H1 (cell line): ENCODE measurements around the gene PPP2R2C. TPM values are rescaled to one million over a fixed set of nuclear protein-coding genes. Genes with fewer than 3 reads are reported as not detected.

Experiments used
- CTCF ChIA-PET: fragments of 300-600 bp; sonication (Branson Sonifier 250); formaldehyde crosslinking; loops from one replicate; lab custom pipeline; 2021; ENCODE audit not compliant: partially characterized antibody; lab: Charles Lee
- POLR2A ChIA-PET: fragments of 300-600 bp; sonication (Branson Sonifier 250); formaldehyde crosslinking; loops from one replicate; lab custom pipeline; 2021; ENCODE audit warnings: inconsistent platforms; ENCODE audit not compliant: partially characterized antibody; lab: Charles Lee
- DNase-seq, 2 experiments: peaks; one replicate each; pipeline versions ENCODE4 v3.0.0 to v3.0.0-alpha.2; 2010 to 2022; ENCODE audit warnings: low spot score in 2 of 2, low read depth in 1 of 2, mixed read lengths in 1 of 2
- FAIRE-seq: peaks from 2 replicates; lab custom pipeline; 2011; peaks lifted over from hg19 to GRCh38; lab: Jason Lieb, UNC
- H2AFZ ChIP-seq: 2 replicates; pipeline ENCODE4 v1.8.1; 2012; ENCODE audit warnings: low read length, inconsistent platforms
- H2AK5ac ChIP-seq: 2 replicates; pipeline ENCODE4 v1.6.1; 2013; ENCODE audit warnings: low read depth, low read length
- H2BK120ac ChIP-seq: replicated peaks from 2 replicates; pipeline ENCODE3; 2013; ENCODE audit warnings: low read depth, low read length, inconsistent platforms
- H2BK12ac ChIP-seq: 2 replicates; pipeline ENCODE4 v1.6.1; 2013; ENCODE audit warnings: low read depth, low read length
- H2BK15ac ChIP-seq: 2 replicates; pipeline ENCODE4 v1.6.1; 2013; ENCODE audit warnings: low read length
- H2BK20ac ChIP-seq: 2 replicates; pipeline ENCODE4 v1.6.1; 2013; ENCODE audit warnings: low read length
- H2BK5ac ChIP-seq: 2 replicates; pipeline ENCODE4 v1.6.1; 2013; ENCODE audit warnings: low read depth, low read length
- H3K14ac ChIP-seq: 2 replicates; pipeline ENCODE4 v1.6.1; 2013; ENCODE audit warnings: inconsistent platforms; ENCODE audit not compliant: insufficient read length
- H3K18ac ChIP-seq: 2 replicates; pipeline ENCODE4 v1.6.1; 2013; ENCODE audit warnings: low read length; ENCODE audit errors: extremely low read depth
- H3K23ac ChIP-seq: 2 replicates; pipeline ENCODE4 v1.6.1; 2013; ENCODE audit warnings: inconsistent platforms; ENCODE audit not compliant: insufficient read length
- H3K23me2 ChIP-seq: 2 replicates; pipeline ENCODE4 v1.6.1; 2013; ENCODE audit warnings: low read depth, low read length
- H3K27ac ChIP-seq: 2 replicates; pipeline ENCODE4 v1.6.1; 2011; ENCODE audit warnings: low read depth, low read length, inconsistent platforms
- H3K27me3 ChIP-seq, 4 experiments: replicated peaks in 1 of 4; 1 replicate in 1 of 4; 2 replicates in 3 of 4; pipeline versions ENCODE4 v1.6.1 to v1.8.1; 2011 to 2013; ENCODE audit warnings: low read length in 3 of 4, mild to moderate bottlenecking in 3 of 4, inconsistent platforms in 2 of 4, mixed read lengths in 2 of 4, moderate library complexity in 1 of 4; ENCODE audit not compliant: control insufficient read depth in 3 of 4, insufficient read depth in 3 of 4; ENCODE audit errors: extremely low read depth in 1 of 4
- H3K36me3 ChIP-seq, 4 experiments: 2 replicates each; pipeline versions ENCODE4 v1.6.1 to v1.8.1; 2011 to 2013; ENCODE audit warnings: mild to moderate bottlenecking in 4 of 4, low read length in 3 of 4, moderate library complexity in 2 of 4, control low read depth in 1 of 4, inconsistent platforms in 1 of 4; ENCODE audit not compliant: insufficient read depth in 4 of 4, control insufficient read depth in 2 of 4
- H3K4ac ChIP-seq: replicated peaks from 2 replicates; pipeline ENCODE3; 2013; ENCODE audit warnings: low read length, low read depth, mixed read lengths, inconsistent platforms; ENCODE audit not compliant: insufficient read length
- H3K4me1 ChIP-seq, 4 experiments: replicated peaks in 1 of 4; 1 replicate in 1 of 4; 2 replicates in 3 of 4; pipeline versions ENCODE4 v1.6.1 to v1.8.1; 2011 to 2013; ENCODE audit warnings: low read length in 3 of 4, inconsistent platforms in 2 of 4, mixed read lengths in 1 of 4; ENCODE audit not compliant: insufficient read depth in 4 of 4, control insufficient read depth in 3 of 4
- H3K4me2 ChIP-seq, 2 experiments: 2 replicates each; pipeline versions ENCODE4 v1.6.1 to v1.8.1; 2011 to 2013; ENCODE audit warnings: low read depth in 2 of 2, low read length in 2 of 2, control low read depth in 1 of 2, inconsistent platforms in 1 of 2, mild to moderate bottlenecking in 1 of 2; ENCODE audit not compliant: insufficient read depth in 1 of 2
- H3K4me3 ChIP-seq, 4 experiments: fragments of 200-600, 300-600 bp in 1 of 4; sonication (generic), shearing (Covaris generic), sonication (Bioruptor Twin) in 1 of 4; 2 replicates each; pipeline versions ENCODE4 v1.5.1 to v1.8.1; 2011 to 2016; ENCODE audit warnings: low read length in 4 of 4, low read depth in 3 of 4, control low read depth in 2 of 4, inconsistent platforms in 2 of 4, mild to moderate bottlenecking in 2 of 4, mixed read lengths in 1 of 4, moderate library complexity in 1 of 4; ENCODE audit not compliant: insufficient read depth in 2 of 4; ENCODE audit errors: extremely low read depth in 1 of 4
- H3K56ac ChIP-seq: replicated peaks from 2 replicates; pipeline ENCODE3; 2013; ENCODE audit warnings: low read depth, mild to moderate bottlenecking, mixed read lengths, low read length, inconsistent platforms; ENCODE audit not compliant: insufficient read length
- H3K79me1 ChIP-seq: 2 replicates; pipeline ENCODE4 v1.6.1; 2013; ENCODE audit warnings: low read depth, low read length, control low read depth
- H3K79me2 ChIP-seq, 2 experiments: 2 replicates each; pipeline versions ENCODE4 v1.6.1 to v1.8.1; 2012 to 2013; ENCODE audit warnings: low read length in 2 of 2, mild to moderate bottlenecking in 2 of 2, inconsistent platforms in 1 of 2; ENCODE audit not compliant: insufficient read depth in 2 of 2, control insufficient read depth in 1 of 2
- H3K9ac ChIP-seq, 4 experiments: replicated peaks in 1 of 4; 1 replicate in 1 of 4; 2 replicates in 3 of 4; pipeline versions ENCODE4 v1.6.1 to v1.8.1; 2011 to 2013; ENCODE audit warnings: low read depth in 3 of 4, low read length in 3 of 4, control low read depth in 2 of 4, mild to moderate bottlenecking in 2 of 4, moderate library complexity in 2 of 4, inconsistent platforms in 1 of 4; ENCODE audit errors: extremely low read depth in 1 of 4
- H3K9me3 ChIP-seq, 2 experiments: 2 replicates each; pipeline versions ENCODE4 v1.6.1 to v1.8.1; 2012 to 2013; ENCODE audit warnings: mild to moderate bottlenecking in 2 of 2, moderate library complexity in 2 of 2, control low read depth in 1 of 2, inconsistent platforms in 1 of 2, low read depth in 1 of 2, low read length in 1 of 2, mixed read lengths in 1 of 2; ENCODE audit not compliant: insufficient read depth in 2 of 2
- H4K20me1 ChIP-seq, 2 experiments: replicated peaks in 1 of 2; 2 replicates each; pipeline versions ENCODE3 to v1.8.1; 2011 to 2013; ENCODE audit warnings: inconsistent platforms in 2 of 2, low read length in 2 of 2, mild to moderate bottlenecking in 1 of 2; ENCODE audit not compliant: insufficient read depth in 2 of 2, control insufficient read depth in 1 of 2
- H4K5ac ChIP-seq: 2 replicates; pipeline ENCODE4 v1.6.1; 2013; ENCODE audit warnings: low read length, low read depth, mixed read lengths, inconsistent platforms; ENCODE audit not compliant: insufficient read length
- H4K8ac ChIP-seq: 2 replicates; pipeline ENCODE4 v1.8.0; 2013; ENCODE audit warnings: mild to moderate bottlenecking, moderate library complexity, low read length, inconsistent platforms; ENCODE audit not compliant: insufficient read depth; ENCODE audit errors: extremely low read depth
- H4K91ac ChIP-seq: replicated peaks from 2 replicates; pipeline ENCODE3; 2013; ENCODE audit warnings: low read length, mixed read lengths, inconsistent platforms; ENCODE audit not compliant: insufficient read length
- BCL11A ChIP-seq, 2 experiments: IDR thresholded peaks; one replicate each; pipeline ENCODE4 v1.6.1; 2011; ENCODE audit warnings: low read depth in 2 of 2, low read length in 2 of 2, mild to moderate bottlenecking in 2 of 2
- CBX5 ChIP-seq: fragments of 300-800, 300-1000 bp; sonication (generic); IDR thresholded peaks from 2 replicates; pipeline ENCODE4 v1.7.1; 2016; ENCODE audit warnings: antibody characterized with exemption, low read length, low read depth
- EZH2 ChIP-seq: fragments of 200-600 bp; sonication (generic); IDR thresholded peaks from 2 replicates; pipeline ENCODE4 v1.7.1; 2012; ENCODE audit warnings: low read depth, mild to moderate bottlenecking, moderate library complexity, low read length, inconsistent platforms; ENCODE audit not compliant: severe bottlenecking
- FOSL1 ChIP-seq: IDR thresholded peaks from 2 replicates; pipeline ENCODE4 v1.6.1; 2011; ENCODE audit warnings: mild to moderate bottlenecking, low read depth, low read length, moderate library complexity; ENCODE audit not compliant: insufficient read depth
- KDM1A ChIP-seq: fragments of 200-600, 300-600 bp; sonication (generic); IDR thresholded peaks from 2 replicates; pipeline ENCODE4 v1.7.1; 2016; ENCODE audit warnings: mild to moderate bottlenecking, low read length, borderline replicate concordance
- NANOG ChIP-seq: IDR thresholded peaks from 2 replicates; pipeline ENCODE4 v1.6.1; 2011; ENCODE audit warnings: low read length, low read depth, mild to moderate bottlenecking, inconsistent platforms; ENCODE audit not compliant: insufficient read depth, poor library complexity, severe bottlenecking
- POLR2A ChIP-seq, 2 experiments: IDR thresholded peaks; 1 replicate in 1 of 2; 2 replicates in 1 of 2; pipeline ENCODE4 v1.6.1; 2011; ENCODE audit warnings: low read depth in 2 of 2, low read length in 2 of 2, mild to moderate bottlenecking in 2 of 2; ENCODE audit errors: control extremely low read depth in 1 of 2
- POU5F1 ChIP-seq: IDR thresholded peaks from 2 replicates; pipeline ENCODE4 v1.6.1; 2011; ENCODE audit warnings: low read depth, mild to moderate bottlenecking, low read length, moderate library complexity
- RBBP5 ChIP-seq: IDR thresholded peaks from 2 replicates; pipeline ENCODE4 v1.7.1; 2012; ENCODE audit warnings: low read depth, mild to moderate bottlenecking, inconsistent platforms, low read length, moderate library complexity, borderline replicate concordance
- SIN3A ChIP-seq, 2 experiments: IDR thresholded peaks in 1 of 2; conservative IDR thresholded peaks in 1 of 2; 2 replicates each; pipeline ENCODE4 v1.6.1; 2011 to 2012; ENCODE audit warnings: low read length in 2 of 2, improper control_type of control experiment in 1 of 2, low read depth in 1 of 2, mild to moderate bottlenecking in 1 of 2
- SIRT6 ChIP-seq: IDR thresholded peaks from one replicate; pipeline ENCODE4 v1.7.1; 2012; ENCODE audit warnings: low read length, inconsistent platforms
- SUZ12 ChIP-seq: fragments of 200-600 bp; sonication (generic); IDR thresholded peaks from 2 replicates; pipeline ENCODE4 v1.6.1; 2012; ENCODE audit warnings: mild to moderate bottlenecking, inconsistent platforms, low read length, moderate library complexity, mixed read lengths
- TAF1 ChIP-seq: IDR thresholded peaks from 2 replicates; pipeline ENCODE4 v1.6.1; 2011; ENCODE audit warnings: mild to moderate bottlenecking, low read depth, low read length
- TBP ChIP-seq: IDR thresholded peaks from 2 replicates; pipeline ENCODE4 v1.6.1; 2011; ENCODE audit warnings: low read depth, low read length, improper control_type of control experiment
- TEAD4 ChIP-seq: IDR thresholded peaks from 2 replicates; pipeline ENCODE4 v1.6.1; 2012; ENCODE audit warnings: low read depth, low read length, inconsistent platforms, mixed read lengths
- WGBS, 2 experiments: shearing (Covaris generic) in 1 of 2; methylation state at CpG; one replicate each; pipeline versions ENCODE4 v1.1.6 to v1.1.7; 2013 to 2015; ENCODE audit warnings: low lambda C conversion rate in 2 of 2, mixed read lengths in 2 of 2, inconsistent platforms in 1 of 2, low coverage in 1 of 2, missing lambda C conversion rate in 1 of 2; ENCODE audit not compliant: insufficient replicate concordance in 2 of 2, insufficient coverage in 1 of 2, insufficient read length in 1 of 2; ENCODE audit errors: extremely low coverage in 1 of 2, missing lambda C conversion rate in 1 of 2; 5-methylcytosine and 5-hydroxymethylcytosine counted together
- polyA plus RNA-seq, 7 experiments: library from polyadenylated mRNA; depleted of rRNA in 3 of 7; stranded (reverse) in 5 of 7; unstranded in 2 of 7; fragments of >200 nt in 5 of 7; fragments of 200-250 nt in 2 of 7; gene quantifications; 1 replicate in 5 of 7; 2 replicates in 1 of 7; 4 replicates in 1 of 7; pipeline versions ENCODE4 v1.2.1 to v1.2.3, GENCODE V29; 2011 to 2013; ENCODE audit warnings: missing spikeins in 2 of 7, mixed read lengths in 2 of 7
- total RNA-seq: library from RNA; stranded (reverse); fragmentation: NEBNext Ultra II Directional; extraction: Animal tissue kit (Norgen Biotek cat#: 25700); gene quantifications from 2 replicates; pipeline ENCODE4 v1.2.1, GENCODE V29; 2021

The PPP2R2C gene
- total and polyA plus RNA-seq, 2 of the 8 experiments (the other 6 are each of a cell fraction or from before 2014, with no cell fraction given): 6.4 TPM

DNA sequence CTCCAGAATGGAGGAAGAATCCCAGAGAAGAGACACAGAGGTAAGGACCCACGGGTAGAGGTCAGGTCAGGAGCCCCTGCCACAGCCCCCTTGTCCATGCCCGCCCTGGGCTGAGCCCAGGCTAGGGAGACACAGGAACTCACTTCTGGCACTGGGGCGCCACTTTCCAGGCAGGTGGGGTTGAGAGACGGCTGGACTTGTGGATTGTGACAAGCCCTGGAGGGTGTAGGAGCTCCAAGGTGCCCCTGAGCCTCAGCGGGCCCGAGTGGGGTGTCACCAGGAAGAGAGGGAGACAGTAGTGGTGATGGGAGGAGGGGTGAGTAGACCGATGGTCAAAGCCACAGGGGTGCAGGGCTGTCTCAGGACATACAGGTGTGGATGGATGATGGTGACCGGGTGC is 143.9 kb downstream of the PPP2R2C start:
- no peak for FAIRE-seq
- no peak overlapping the region for H3K56ac ChIP-seq
- no peak overlapping the region for H2BK5ac ChIP-seq
- H3K23me2 ChIP-seq: no peaks in the 10 kb centered on the region
- H2AK5ac ChIP-seq: no peak overlapping the region
- no peak overlapping the region for H4K5ac ChIP-seq
- no peak overlapping the region for H3K4me2 ChIP-seq
- H3K4me1 ChIP-seq: peaks cover 0 to 8% (median 3%) of the 10 kb centered on the region in 4 experiments; a peak in 3 of 7 replicates
- H2BK20ac ChIP-seq: no peak overlapping the region
- POLR2A ChIA-PET: no interaction called here
- H2BK15ac ChIP-seq: no peak overlapping the region
- H3K4me3 ChIP-seq: no peak overlapping the region
- H2BK12ac ChIP-seq: no peak overlapping the region
- H3K9ac ChIP-seq: no peak overlapping the region
- H3K79me2 ChIP-seq: no peaks in the 10 kb centered on the region
- no peak overlapping the region for H3K14ac ChIP-seq
- no peak overlapping the region for H2AFZ ChIP-seq
- H3K9me3 ChIP-seq: no peaks in the 10 kb centered on the region
- WGBS, 2 experiments: 88% methylated on average over 8 of the region's 8 CpGs; no CpG with 5 or more reads in 1 of the 2 experiments
- H4K20me1 ChIP-seq: peaks cover 0 to 2% of the 10 kb centered on the region in 2 experiments
- H3K23ac ChIP-seq: no peak overlapping the region
- H3K36me3 ChIP-seq: no peaks in the 10 kb centered on the region
- no peaks in the 10 kb centered on the region for H3K79me1 ChIP-seq
- H4K91ac ChIP-seq: no peak overlapping the region
- no peak for DNase-seq
- CTCF ChIA-PET: interaction anchor here (1.0 to 22.3 kb wide), 19 partner anchors 16 to 365 kb away, joined by 3 to 908 read pairs (median 7); partner anchors contain the start of gene WFS1
- H3K4ac ChIP-seq: no peak overlapping the region
- H3K27ac ChIP-seq: no peak overlapping the region
- H3K27me3 ChIP-seq: no peaks in the 10 kb centered on the region
- no peak overlapping the region for H4K8ac ChIP-seq
- no peak overlapping the region for H2BK120ac ChIP-seq
- no peak overlapping the region for H3K18ac ChIP-seq
- TF ChIP-seq TBP: no peak
- TF ChIP-seq POU5F1: no peak
- TF ChIP-seq NANOG: no peak
- TF ChIP-seq TEAD4: no peak
- TF ChIP-seq FOSL1: no peak
- TF ChIP-seq POLR2A (IDR thresholded peaks at IDR 0.05; ENCODE audit: control extremely low read depth in 1 of 2, low read depth in 2 of 2, low read length in 2 of 2): no peak
- TF ChIP-seq EZH2: no peak
- TF ChIP-seq SIRT6: no peak
- no peak for TF ChIP-seq KDM1A
- no peak for TF ChIP-seq TAF1
- no peak for TF ChIP-seq SIN3A (conservative IDR thresholded peaks at IDR 0.05 in 1 of 2, IDR thresholded peaks at IDR 0.05 in 1 of 2; ENCODE audit: low read depth in 1 of 2, low read length in 2 of 2)
- TF ChIP-seq RBBP5: no peak
- TF ChIP-seq CBX5: no peak
- no peak for TF ChIP-seq BCL11A (IDR thresholded peaks at IDR 0.05; ENCODE audit: low read depth in 2 of 2, low read length in 2 of 2)
- no peak for TF ChIP-seq SUZ12
